ENCODE measurements around the gene LRRC8B.

The LRRC8B gene

GRCh38 chr1:89602871-89603404 is 78.3 kb downstream of the LRRC8B start:
- no peak for TF ChIP-seq CTCF (IDR thresholded peaks at IDR 0.05; ENCODE audit: low read depth, low read length, missing control alignments)
- Histone ChIP-seq H3K36me3 (replicated peaks) (no peaks in the 10 kb centered on the region), H3K27ac (no peak overlapping the region), H3K4me3 (ENCODE audit: low read depth, low read length) (no peak overlapping the region), H3K27me3 (replicated peaks) (no peaks in the 10 kb centered on the region)
- DNase-seq, result no peak
- in situ Hi-C loops (cut with HindIII; ENCODE audit: low pct_ligation_motif_present, low sequenced_read_pairs), result no loop called here

GRCh38 chr1:89603651-89604413 is 79.2 kb downstream of the LRRC8B start:
- H3K36me3 ChIP-seq (replicated peaks), result no peaks in the 10 kb centered on the region
- no peaks in the 10 kb centered on the region for H3K27me3 ChIP-seq (replicated peaks)
- H3K4me3 ChIP-seq (ENCODE audit: low read depth, low read length), result no peak overlapping the region
- no peak for TF ChIP-seq CTCF (IDR thresholded peaks at IDR 0.05; ENCODE audit: low read depth, low read length, missing control alignments)
- H3K27ac ChIP-seq, result no peak overlapping the region
- DNase-seq, result no peak
- in situ Hi-C loops (cut with HindIII; ENCODE audit: low pct_ligation_motif_present, low sequenced_read_pairs), result no loop called here

GRCh38 chr1:89604414-89604735 is 79.7 kb downstream of the LRRC8B start:
- no peak for TF ChIP-seq CTCF (IDR thresholded peaks at IDR 0.05; ENCODE audit: low read depth, low read length, missing control alignments)
- DNase-seq, result no peak

GRCh38 chr1:89605692-89606091 is 81.1 kb downstream of the LRRC8B start:
- no peak overlapping the region for H3K4me3 ChIP-seq (ENCODE audit: low read depth, low read length)
- no peak overlapping the region for H3K27ac ChIP-seq
- in situ Hi-C loops (cut with HindIII; ENCODE audit: low pct_ligation_motif_present, low sequenced_read_pairs), result no loop called here
- no peaks in the 10 kb centered on the region for H3K27me3 ChIP-seq (replicated peaks)
- no peaks in the 10 kb centered on the region for H3K36me3 ChIP-seq (replicated peaks)
- TF ChIP-seq CTCF (IDR thresholded peaks at IDR 0.05; ENCODE audit: low read depth, low read length, missing control alignments), result no peak
- peak; percentile 43 for DNase-seq

More at GRCh38 chr1:89604414-89604735, 79.7 kb downstream of the LRRC8B start:
- H3K36me3 ChIP-seq (replicated peaks), result no peaks in the 10 kb centered on the region
- H3K4me3 ChIP-seq (ENCODE audit: low read depth, low read length), result no peak overlapping the region
- in situ Hi-C loops (cut with HindIII; ENCODE audit: low pct_ligation_motif_present, low sequenced_read_pairs), result no loop called here
- no peak overlapping the region for H3K27ac ChIP-seq
- H3K27me3 ChIP-seq (replicated peaks), result no peaks in the 10 kb centered on the region

- H3K4me3 ChIP-seq (ENCODE audit: low read depth, low read length), result no peak overlapping the region
- in situ Hi-C loops (cut with HindIII; ENCODE audit: low pct_ligation_motif_present, low sequenced_read_pairs), result no loop called here
- no peaks in the 10 kb centered on the region for H3K36me3 ChIP-seq (replicated peaks)
- no peak for TF ChIP-seq CTCF (IDR thresholded peaks at IDR 0.05; ENCODE audit: low read depth, low read length, missing control alignments)
- no peaks in the 10 kb centered on the region for H3K27me3 ChIP-seq (replicated peaks)
- no peak for DNase-seq
- H3K27ac ChIP-seq, result no peak overlapping the region
Measured at GRCh38 chr1:89606227-89606980, 81.8 kb downstream of the LRRC8B start.
